Tibial artery (tissue), 4 donors: ENCODE measurements around the gene WDR75.

ENCODE experiments used
- DNase-seq, 2 donors: peaks; one replicate each; pipeline ENCODE4 v3.0.0-alpha.2; 2019
- H3K27ac ChIP-seq, 2 donors: fragments of 200-600 bp; sonication (generic) in 1 of 2; 1 replicate in 1 of 2; 2 replicates in 1 of 2; pipeline ENCODE4 v1.5.1; 2018 to 2019; ENCODE audit warnings: mild to moderate bottlenecking in 1 of 2
- H3K27me3 ChIP-seq, 2 donors: fragments of 200-600 bp; sonication (generic) in 1 of 2; one replicate each; pipeline versions ENCODE4 v1.5.1 to v1.6.0; 2016 to 2019
- H3K36me3 ChIP-seq, 3 donors: fragments of 200-600 bp; sonication (generic) in 2 of 3; one replicate each; pipeline ENCODE4 v1.5.1; 2016 to 2019; ENCODE audit warnings: mild to moderate bottlenecking in 2 of 3
- H3K4me1 ChIP-seq, 4 donors: fragments of 200-600 bp; sonication (generic) in 2 of 4; 1 replicate in 3 of 4; 2 replicates in 1 of 4; pipeline ENCODE4 v1.5.1; 2016 to 2019
- H3K4me3 ChIP-seq, 2 donors: fragments of 200-600 bp; sonication (generic) in 1 of 2; 1 replicate in 1 of 2; 2 replicates in 1 of 2; pipeline ENCODE4 v1.5.1; 2018 to 2019; ENCODE audit warnings: mild to moderate bottlenecking in 2 of 2
- H3K9me3 ChIP-seq, 3 donors: fragments of 200-600 bp; sonication (generic) in 1 of 3; one replicate each; pipeline ENCODE4 v1.5.1; 2016 to 2019
- CTCF ChIP-seq, 2 experiments: fragments of 200-600 bp in 1 of 2; fragments of 450-650 bp in 1 of 2; IDR thresholded peaks; one replicate each; pipeline ENCODE4 v1.5.1; 2017 to 2019; ENCODE audit warnings: antibody characterized with exemption in 2 of 2, mild to moderate bottlenecking in 1 of 2, moderate library complexity in 1 of 2
- intact Hi-C: fragments of 100-400 bp; cut with DNase I; formaldehyde crosslinking; loops from one replicate; pipeline ENCODE4 v1.15.0; 2023; ENCODE audit warnings: low total_unique reads

Gene WDR75

GRCh38 chr2:189407281-189408209, 33.7 kb upstream of the WDR75 start:
- peak overlapping the region; percentile 37 to 43 for H3K27ac ChIP-seq
- H3K27me3 ChIP-seq: no peaks in the 10 kb centered on the region
- no peak for TF ChIP-seq CTCF (IDR thresholded peaks at IDR 0.05)
- H3K36me3 ChIP-seq: no peaks in the 10 kb centered on the region
- no peak overlapping the region for H3K4me3 ChIP-seq
- H3K4me1 ChIP-seq: peaks cover 0 to 38% (median 10%) of the 10 kb centered on the region in 4 donors
- H3K9me3 ChIP-seq: no peaks in the 10 kb centered on the region
- intact Hi-C loops: no loop called here
- no peak for DNase-seq

GRCh38 chr2:189408294-189408693, 33.0 kb upstream of the WDR75 start:
- Histone ChIP-seq H3K4me3 (no peak overlapping the region), H3K36me3 (no peaks in the 10 kb centered on the region), H3K27ac (peak overlapping the region; percentile 37 to 43), H3K4me1 (peaks cover 0 to 38% (median 10%) of the 10 kb centered on the region in 4 donors), H3K27me3 (no peaks in the 10 kb centered on the region), H3K9me3 (no peaks in the 10 kb centered on the region)
- intact Hi-C loops: no loop called here
- TF ChIP-seq CTCF (IDR thresholded peaks at IDR 0.05): no peak
- no peak for DNase-seq

GRCh38 chr2:189409131-189409530, 32.1 kb upstream of the WDR75 start:
- no peak for DNase-seq
- no peak overlapping the region for H3K27ac ChIP-seq
- H3K9me3 ChIP-seq: no peaks in the 10 kb centered on the region
- no peak overlapping the region for H3K4me3 ChIP-seq
- H3K4me1 ChIP-seq: peaks cover 0 to 38% (median 10%) of the 10 kb centered on the region in 4 donors
- no peaks in the 10 kb centered on the region for H3K27me3 ChIP-seq
- intact Hi-C loops: no loop called here
- no peaks in the 10 kb centered on the region for H3K36me3 ChIP-seq
- no peak for TF ChIP-seq CTCF (IDR thresholded peaks at IDR 0.05)

GRCh38 chr2:189409647-189410046, 31.6 kb upstream of the WDR75 start:
- Histone ChIP-seq H3K9me3 (no peaks in the 10 kb centered on the region), H3K27me3 (no peaks in the 10 kb centered on the region), H3K4me1 (peaks cover 0 to 38% (median 10%) of the 10 kb centered on the region in 4 donors), H3K27ac (no peak overlapping the region), H3K36me3 (no peaks in the 10 kb centered on the region), H3K4me3 (no peak overlapping the region)
- intact Hi-C loops: loop anchor here (10.0 kb wide), 2 partner anchors 315 to 885 kb away; no protein-coding TSS in a partner anchor
- no peak for TF ChIP-seq CTCF (IDR thresholded peaks at IDR 0.05)
- DNase-seq: no peak

- Histone ChIP-seq H3K27ac (peak overlapping the region; percentile 65 to 72), H3K4me3 (no peak overlapping the region), H3K9me3 (no peaks in the 10 kb centered on the region), H3K36me3 (no peaks in the 10 kb centered on the region), H3K4me1 (peaks cover 0 to 34% (median 10%) of the 10 kb centered on the region in 4 donors), H3K27me3 (no peaks in the 10 kb centered on the region)
- intact Hi-C loops: loop anchor here (10.0 kb wide), 2 partner anchors 317 to 887 kb away; no protein-coding TSS in a partner anchor
- DNase-seq: no peak
- TF ChIP-seq CTCF (IDR thresholded peaks at IDR 0.05): no peak
Observed at GRCh38 chr2:189411860-189412259, 29.4 kb upstream of the WDR75 start.
